OCI-LY7 (cell line): ENCODE results near the gene GPR183. TPM values are rescaled to one million over a fixed set of nuclear protein-coding genes. Genes with fewer than 3 reads are reported as not detected.

ENCODE experiments used
- Bru-seq: library from RNA; stranded (reverse); fragments of 400-500 nt; gene quantifications from one replicate; lab custom pipeline; 2021; lab: Mats Ljungman, UMichigan
- BruChase-seq, 2 experiments: library from RNA; stranded (reverse); fragments of 400-500 nt; gene quantifications; one replicate each; lab custom pipeline; 2021; lab: Mats Ljungman, UMichigan
- BruUV-seq: library from RNA; stranded (reverse); fragments of 400-500 nt; replicated peaks from 2 replicates; lab custom pipeline; 2021; lab: Mats Ljungman, UMichigan
- CTCF ChIA-PET: fragments of 300-600 bp; sonication (Branson Sonifier 250); formaldehyde crosslinking; loops from one replicate; lab custom pipeline; 2022; ENCODE audit warnings: antibody characterized with exemption; ENCODE audit not compliant: unreplicated experiment; lab: Charles Lee
- POLR2A ChIA-PET: fragments of 300-600 bp; sonication (Branson Sonifier 250); formaldehyde crosslinking; loops from one replicate; lab custom pipeline; 2022; ENCODE audit warnings: antibody characterized with exemption; lab: Charles Lee
- DNase-seq: peaks from one replicate; pipeline ENCODE4 v3.0.0-alpha.2; 2015; ENCODE audit warnings: low spot score
- H2AFZ ChIP-seq: fragments of 200-600 bp; sonication (generic), shearing (Covaris generic); 2 replicates; pipeline ENCODE4 v1.6.1; 2014; ENCODE audit warnings: mild to moderate bottlenecking, antibody characterized with exemption, low read length, moderate library complexity
- H3K27ac ChIP-seq: fragments of 200-600 bp; sonication (generic); 2 replicates; pipeline ENCODE4 v1.5.1; 2014; ENCODE audit warnings: mixed run types, low read depth, mild to moderate bottlenecking, moderate library complexity, low read length, inconsistent platforms; ENCODE audit not compliant: poor library complexity, severe bottlenecking
- H3K36me3 ChIP-seq: fragments of 200-600 bp; sonication (generic); 2 replicates; pipeline ENCODE4 v1.6.1; 2014; ENCODE audit warnings: mild to moderate bottlenecking, antibody characterized with exemption, low read length, moderate library complexity, mixed read lengths; ENCODE audit not compliant: insufficient read depth
- H3K4me1 ChIP-seq: fragments of 200-600 bp; sonication (generic); 2 replicates; pipeline ENCODE4 v1.5.1; 2014; ENCODE audit warnings: mild to moderate bottlenecking, low read length; ENCODE audit not compliant: insufficient read depth, poor library complexity, severe bottlenecking
- H3K4me2 ChIP-seq: fragments of 200-600 bp; sonication (generic); 2 replicates; pipeline ENCODE4 v1.6.1; 2014; ENCODE audit warnings: mild to moderate bottlenecking, low read length
- H3K4me3 ChIP-seq: fragments of 200-600 bp; sonication (generic); 2 replicates; pipeline ENCODE4 v1.5.1; 2014; ENCODE audit warnings: mild to moderate bottlenecking, low read depth, low read length; ENCODE audit not compliant: poor library complexity, severe bottlenecking
- H3K79me2 ChIP-seq: fragments of 200-600 bp; sonication (generic); 2 replicates; pipeline ENCODE4 v1.6.1; 2016; ENCODE audit warnings: low read depth, mild to moderate bottlenecking, low read length, moderate library complexity, mixed read lengths; ENCODE audit not compliant: insufficient read depth
- H3K9me2 ChIP-seq: fragments of 200-600 bp; sonication (generic); 2 replicates; pipeline ENCODE4 v1.6.1; 2016; ENCODE audit warnings: mild to moderate bottlenecking, low read length, mixed read lengths; ENCODE audit not compliant: insufficient read depth
- H3K9me3 ChIP-seq: fragments of 200-600 bp; sonication (generic); 2 replicates; pipeline ENCODE4 v1.6.1; 2014; ENCODE audit warnings: mild to moderate bottlenecking, mixed run types, low read length, mixed read lengths
- H4K20me1 ChIP-seq: fragments of 200-600 bp; sonication (generic); 2 replicates; pipeline ENCODE4 v1.6.1; 2014; ENCODE audit warnings: mild to moderate bottlenecking, antibody characterized with exemption, low read length, moderate library complexity, mixed read lengths; ENCODE audit not compliant: insufficient read depth
- CTCF ChIP-seq: fragments of 200-600 bp; sonication (generic); conservative IDR thresholded peaks from 2 replicates; pipeline ENCODE4 v1.5.1; 2014; ENCODE audit warnings: mild to moderate bottlenecking, antibody characterized with exemption, low read length, moderate library complexity, mixed read lengths
- EZH2phosphoT487 ChIP-seq: fragments of 200-600 bp; sonication (generic); IDR thresholded peaks from 2 replicates; pipeline ENCODE4 v1.6.1; 2018; ENCODE audit warnings: low read depth, borderline replicate concordance, mild to moderate bottlenecking, mixed run types, antibody characterized with exemption, low read length, moderate library complexity, mixed read lengths
- intact Hi-C: fragments of 100-400 bp; cut with micrococcal nuclease; formaldehyde crosslinking; loops from one replicate; pipeline ENCODE4 v1.10.0; 2022; ENCODE audit not compliant: unreplicated experiment
- long read RNA-seq: library from polyadenylated mRNA; stranded (forward); transcript quantifications from one replicate; pipeline ENCODE4 v2.0.0, GENCODE V29; 2022
- total RNA-seq, 2 experiments: library from RNA; depleted of rRNA in 1 of 2; stranded (reverse); fragments of >200 nt in 1 of 2; shearing (Covaris generic) in 1 of 2; gene quantifications; 2 replicates each; pipeline ENCODE4 v1.2.3, GENCODE V29; 2014 to 2022

The GPR183 gene
- total RNA-seq (2014; rRNA removed; shearing (Covaris generic)), result not detected in 2 replicates
- total RNA-seq (2022), result not detected in 2 replicates
- not detected for Bru-seq, nascent RNA
- BruChase-seq, experiment 1, labeled RNA remaining after a 6-hour chase, result not detected
- BruChase-seq, experiment 2, labeled RNA remaining after a 2-hour chase, result percentile 12 among the genes with signal in this experiment
- long read RNA-seq, result 0 reads

GRCh38 chr13:99307247-99307646 is at the start of gene GPR183:
TSS of gene GPR183 (minus strand) at chr13:99307399. CDS start at chr13:99296145, 11,254 bp downstream.
- no peaks in the 10 kb centered on the region for H3K9me3 ChIP-seq
- H3K4me2 ChIP-seq, result peak within 1 kb of the TSS; percentile 46; the same call in 1 of the 2 replicates
- no peaks in the 10 kb centered on the region for H4K20me1 ChIP-seq
- intact Hi-C loops, result no loop called here
- CTCF ChIA-PET, result no interaction called here
- no peaks in the 10 kb centered on the region for H3K9me2 ChIP-seq
- H2AFZ ChIP-seq, result no peak within 1 kb of the TSS
- no peak for DNase-seq
- H3K27ac ChIP-seq, result no peak within 1 kb of the TSS
- POLR2A ChIA-PET, result interaction anchor here (0.8 kb wide), 1 partner anchor 9 kb away, joined by 5 read pairs; no protein-coding TSS in a partner anchor
- no peaks in the 10 kb centered on the region for H3K79me2 ChIP-seq
- no peaks in the 10 kb centered on the region; the same call in 1 of the 2 replicates for H3K36me3 ChIP-seq
- BruUV-seq, result no TSS peak
- no peak within 1 kb of the TSS for H3K4me3 ChIP-seq
- TF ChIP-seq EZH2phosphoT487 (no peak), CTCF (no peak)
- peaks cover 7% of the 10 kb centered on the region for H3K4me1 ChIP-seq

- no peaks in the 10 kb centered on the region for H4K20me1 ChIP-seq
- peak; percentile 38 for DNase-seq
- POLR2A ChIA-PET, result no interaction called here
- no peaks in the 10 kb centered on the region for H3K9me3 ChIP-seq
- CTCF ChIA-PET, result no interaction called here
- no peak overlapping the region for H2AFZ ChIP-seq
- no peak overlapping the region for H3K4me3 ChIP-seq
- no TSS peak for BruUV-seq
- intact Hi-C loops, result no loop called here
- no peaks in the 10 kb centered on the region for H3K9me2 ChIP-seq
- no peak overlapping the region for H3K27ac ChIP-seq
- H3K36me3 ChIP-seq, result peaks cover 20% of the 10 kb centered on the region
- peaks cover 12% of the 10 kb centered on the region for H3K4me1 ChIP-seq
- H3K4me2 ChIP-seq, result peak overlapping the region; percentile 61
- no peaks in the 10 kb centered on the region for H3K79me2 ChIP-seq
- no peak for TF ChIP-seq EZH2phosphoT487
These were observed 49.3 kb upstream of the GPR183 start for GRCh38 chr13:99356262-99357091.

GRCh38 chr13:99356012-99356261 is 48.7 kb upstream of the GPR183 start:
- Histone ChIP-seq H3K4me3 (no peak overlapping the region), H3K27ac (no peak overlapping the region), H3K9me2 (no peaks in the 10 kb centered on the region), H4K20me1 (no peaks in the 10 kb centered on the region), H3K4me2 (peak overlapping the region; percentile 61), H3K4me1 (peaks cover 12% of the 10 kb centered on the region), H3K79me2 (no peaks in the 10 kb centered on the region), H3K9me3 (no peaks in the 10 kb centered on the region), H2AFZ (no peak overlapping the region), H3K36me3 (peaks cover 20% of the 10 kb centered on the region; the same call in 1 of the 2 replicates)
- intact Hi-C loops, result no loop called here
- TF ChIP-seq CTCF, result no peak
- no peak for TF ChIP-seq EZH2phosphoT487
- ChIA-PET CTCF (no interaction called here), POLR2A (no interaction called here)
- DNase-seq, result no peak
- no TSS peak for BruUV-seq
